ENCODE measurements around the gene SETBP1. TPM values are rescaled to one million over a fixed set of nuclear protein-coding genes. Genes with fewer than 3 reads are reported as not detected.

The SETBP1 gene
- total RNA-seq, 1 experiment from 2014 or later = 0.05 TPM

- Histone ChIP-seq H3K9me3 (ENCODE audit: control insufficient read depth in 1 of 2, insufficient read depth in 1 of 2, low read depth in 1 of 2, low read length in 2 of 2) (peaks cover 17 to 19% of the 10 kb centered on the region in 2 experiments; a peak in 3 of 4 replicates), H3K4me3 (replicated peaks in 1 of 2; ENCODE audit: low read depth in 1 of 2, low read length in 2 of 2) (no peak overlapping the region), H4K20me1 (ENCODE audit: insufficient read depth) (no peaks in the 10 kb centered on the region), H3K27ac (ENCODE audit: low read depth, low read length) (no peak overlapping the region), H3K4me2 (ENCODE audit: low read length) (no peak overlapping the region), H3K9me2 (ENCODE audit: insufficient read depth) (no peaks in the 10 kb centered on the region), H3K79me2 (ENCODE audit: insufficient read depth, low read length) (no peaks in the 10 kb centered on the region), H3K9ac (ENCODE audit: low read length) (no peak overlapping the region), H3K27me3 (ENCODE audit: insufficient read depth, low read length) (no peaks in the 10 kb centered on the region), H3K4me1 (ENCODE audit: control insufficient read depth in 1 of 2, insufficient read depth in 2 of 2, low read length in 2 of 2) (no peaks in the 10 kb centered on the region), H2AFZ (ENCODE audit: low read depth, low read length, poor library complexity, severe bottlenecking) (no peak overlapping the region), H3K36me3 (ENCODE audit: control insufficient read depth in 1 of 2, insufficient read depth in 2 of 2, low read length in 2 of 2) (no peaks in the 10 kb centered on the region)
- ChIA-PET POLR2A (no interaction called here), CTCF (no interaction called here), RAD21 (ENCODE audit: low non-redundant PET in 1 of 2, low total read pairs in 2 of 2, uncharacterized antibody in 2 of 2, unreplicated experiment in 2 of 2) (no interaction called here)
- intact Hi-C loops (cut with micrococcal nuclease) = no loop called here
- ATAC-seq (no peak), DNase-seq (ENCODE audit: low read depth, low spot score) (no peak)
- TF ChIP-seq JUND (IDR thresholded peaks at IDR 0.05) (no peak), EZH2 (IDR thresholded peaks at IDR 0.05) (no peak), CEBPB (IDR thresholded peaks at IDR 0.05; ENCODE audit: low read depth) (no peak), FOSL1 (IDR thresholded peaks at IDR 0.05; ENCODE audit: low read depth) (no peak), SP1 (IDR thresholded peaks at IDR 0.05; ENCODE audit: low read depth) (no peak), SIN3A (IDR thresholded peaks at IDR 0.05; ENCODE audit: low read depth) (no peak), RAD21 (IDR thresholded peaks at IDR 0.05; ENCODE audit: low read depth) (no peak), CBX3 (IDR thresholded peaks at IDR 0.05; ENCODE audit: low read depth) (no peak), EGR1 (IDR thresholded peaks at IDR 0.05; ENCODE audit: low read depth) (no peak)
- TF ChIP-seq, protein P1, sequence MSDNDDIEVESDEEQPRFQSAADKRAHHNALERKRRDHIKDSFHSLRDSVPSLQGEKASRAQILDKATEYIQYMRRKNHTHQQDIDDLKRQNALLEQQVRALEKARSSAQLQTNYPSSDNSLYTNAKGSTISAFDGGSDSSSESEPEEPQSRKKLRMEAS (IDR thresholded peaks at IDR 0.05) = no peak
- TF ChIP-seq, protein P2, sequence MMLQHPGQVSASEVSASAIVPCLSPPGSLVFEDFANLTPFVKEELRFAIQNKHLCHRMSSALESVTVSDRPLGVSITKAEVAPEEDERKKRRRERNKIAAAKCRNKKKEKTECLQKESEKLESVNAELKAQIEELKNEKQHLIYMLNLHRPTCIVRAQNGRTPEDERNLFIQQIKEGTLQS (IDR thresholded peaks at IDR 0.05) = no peak
- BruUV-seq (replicated peaks) = no TSS peak
These were observed 203.7 kb downstream of the SETBP1 start for GRCh38 chr18:44884431-44884830.

DNA sequence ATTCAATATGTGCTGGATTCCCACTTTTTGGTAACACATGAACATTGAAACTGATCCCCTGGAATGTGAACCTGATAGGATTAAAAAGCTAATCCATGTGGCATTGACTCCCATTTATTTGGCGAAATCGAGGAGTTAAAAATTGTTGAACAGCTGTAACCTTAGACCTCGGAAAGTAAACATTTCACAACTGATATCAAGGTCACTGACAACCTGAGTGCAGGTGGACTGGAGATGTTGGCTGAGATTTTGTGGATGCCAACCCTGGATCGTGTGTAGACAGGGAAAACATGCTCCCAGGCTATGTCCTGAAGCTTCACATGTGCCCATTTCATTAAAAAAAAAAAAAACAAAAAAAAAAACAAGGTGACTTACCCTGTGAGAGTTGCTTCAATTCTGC is 204.8 kb downstream of the SETBP1 start:
- intact Hi-C loops (cut with micrococcal nuclease) = no loop called here
- CTCF ChIA-PET = no interaction called here

More for the DNA sequence above, 204.8 kb downstream of the SETBP1 start:
- Histone ChIP-seq H3K27ac (ENCODE audit: low read depth, low read length) (no peak overlapping the region), H3K27me3 (ENCODE audit: insufficient read depth, low read length) (no peaks in the 10 kb centered on the region), H3K9me2 (ENCODE audit: insufficient read depth) (no peaks in the 10 kb centered on the region), H3K79me2 (ENCODE audit: insufficient read depth, low read length) (no peaks in the 10 kb centered on the region), H3K36me3 (ENCODE audit: control insufficient read depth in 1 of 2, insufficient read depth in 2 of 2, low read length in 2 of 2) (no peaks in the 10 kb centered on the region), H3K4me1 (ENCODE audit: control insufficient read depth in 1 of 2, insufficient read depth in 2 of 2, low read length in 2 of 2) (no peaks in the 10 kb centered on the region), H2AFZ (ENCODE audit: low read depth, low read length, poor library complexity, severe bottlenecking) (no peak overlapping the region), H3K9ac (ENCODE audit: low read length) (no peak overlapping the region), H4K20me1 (ENCODE audit: insufficient read depth) (no peaks in the 10 kb centered on the region), H3K9me3 (ENCODE audit: control insufficient read depth in 1 of 2, insufficient read depth in 1 of 2, low read depth in 1 of 2, low read length in 2 of 2) (peaks cover 12 to 17% of the 10 kb centered on the region in 2 experiments; a peak in 3 of 4 replicates), H3K4me2 (ENCODE audit: low read length) (no peak overlapping the region), H3K4me3 (replicated peaks in 1 of 2; ENCODE audit: low read depth in 1 of 2, low read length in 2 of 2) (no peak overlapping the region)
- no TSS peak for BruUV-seq (replicated peaks)
- ChIA-PET RAD21 (ENCODE audit: low non-redundant PET in 1 of 2, low total read pairs in 2 of 2, uncharacterized antibody in 2 of 2, unreplicated experiment in 2 of 2) (no interaction called here), POLR2A (no interaction called here)
- DNase-seq (ENCODE audit: low read depth, low spot score) = no peak
- ATAC-seq = no peak
- no peak for TF ChIP-seq REST (IDR thresholded peaks at IDR 0.05; ENCODE audit: low read depth)
- TF ChIP-seq EGR1 (IDR thresholded peaks at IDR 0.05; ENCODE audit: low read depth) = no peak
- no peak for TF ChIP-seq CEBPB (IDR thresholded peaks at IDR 0.05; ENCODE audit: low read depth)
- TF ChIP-seq CBX3 (IDR thresholded peaks at IDR 0.05; ENCODE audit: low read depth) = no peak
- no peak for TF ChIP-seq TCF7L2 (IDR thresholded peaks at IDR 0.05; ENCODE audit: borderline replicate concordance, extremely low read depth, insufficient read depth, insufficient read length)
- no peak for TF ChIP-seq ZNF274 (IDR thresholded peaks at IDR 0.05; ENCODE audit: low read depth, low read length)
- no peak for TF ChIP-seq SP1 (IDR thresholded peaks at IDR 0.05; ENCODE audit: low read depth)
- no peak for TF ChIP-seq CTCF (IDR thresholded peaks at IDR 0.05 in 2 of 3, conservative IDR thresholded peaks at IDR 0.05 in 1 of 3; ENCODE audit: borderline replicate concordance in 1 of 3, insufficient read depth in 1 of 3, low read depth in 2 of 3, low read length in 2 of 3)
- TF ChIP-seq ELF1 (IDR thresholded peaks at IDR 0.05; ENCODE audit: borderline replicate concordance, low read depth) = no peak
- TF ChIP-seq, protein P1 (IDR thresholded peaks at IDR 0.05) = no peak
